Fibroblast of lung (primary cell): ENCODE data around the gene FUT8.

Experiments
- EZH2 ChIP-seq: IDR thresholded peaks from 2 replicates; pipeline ENCODE4 v1.5.1; 2012; ENCODE audit warnings: low read length, control low read depth, mild to moderate bottlenecking; ENCODE audit errors: missing control alignments
- TF ChIP-seq, protein P1 (sequence below), 2 donors: IDR thresholded peaks in 1 of 2; conservative IDR thresholded peaks in 1 of 2; 1 replicate in 1 of 2; 2 replicates in 1 of 2; pipeline ENCODE4 v1.5.1; 2011 to 2012; ENCODE audit warnings: low read length in 2 of 2, control low read depth in 1 of 2, inconsistent platforms in 1 of 2, low read depth in 1 of 2, mild to moderate bottlenecking in 1 of 2

DNA sequence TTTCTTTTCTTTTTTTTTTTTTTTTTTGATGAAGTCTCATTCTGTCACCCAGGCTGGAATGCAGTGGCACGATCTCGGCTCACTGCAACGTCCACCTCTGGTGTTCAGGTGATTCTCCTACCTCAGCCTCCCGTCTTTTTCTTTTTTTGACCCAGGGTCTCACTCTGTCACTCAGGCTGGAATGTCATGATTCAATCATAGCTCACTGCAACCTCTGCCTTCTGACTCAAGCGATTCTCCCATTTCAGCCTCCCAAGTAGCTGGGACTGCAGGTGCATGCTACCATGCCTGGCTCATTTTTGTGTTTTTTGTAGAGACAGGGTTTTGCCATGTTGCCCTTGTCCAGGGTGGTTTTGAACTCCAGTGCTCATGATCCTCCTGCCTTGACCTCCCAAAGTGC lies 12.0 kb downstream of the FUT8 start:
- TF ChIP-seq, protein P1, sequence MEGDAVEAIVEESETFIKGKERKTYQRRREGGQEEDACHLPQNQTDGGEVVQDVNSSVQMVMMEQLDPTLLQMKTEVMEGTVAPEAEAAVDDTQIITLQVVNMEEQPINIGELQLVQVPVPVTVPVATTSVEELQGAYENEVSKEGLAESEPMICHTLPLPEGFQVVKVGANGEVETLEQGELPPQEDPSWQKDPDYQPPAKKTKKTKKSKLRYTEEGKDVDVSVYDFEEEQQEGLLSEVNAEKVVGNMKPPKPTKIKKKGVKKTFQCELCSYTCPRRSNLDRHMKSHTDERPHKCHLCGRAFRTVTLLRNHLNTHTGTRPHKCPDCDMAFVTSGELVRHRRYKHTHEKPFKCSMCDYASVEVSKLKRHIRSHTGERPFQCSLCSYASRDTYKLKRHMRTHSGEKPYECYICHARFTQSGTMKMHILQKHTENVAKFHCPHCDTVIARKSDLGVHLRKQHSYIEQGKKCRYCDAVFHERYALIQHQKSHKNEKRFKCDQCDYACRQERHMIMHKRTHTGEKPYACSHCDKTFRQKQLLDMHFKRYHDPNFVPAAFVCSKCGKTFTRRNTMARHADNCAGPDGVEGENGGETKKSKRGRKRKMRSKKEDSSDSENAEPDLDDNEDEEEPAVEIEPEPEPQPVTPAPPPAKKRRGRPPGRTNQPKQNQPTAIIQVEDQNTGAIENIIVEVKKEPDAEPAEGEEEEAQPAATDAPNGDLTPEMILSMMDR (conservative IDR thresholded peaks at IDR 0.05 in 1 of 2, IDR thresholded peaks at IDR 0.05 in 1 of 2; ENCODE audit: low read depth in 1 of 2, low read length in 2 of 2) = no peak
- TF ChIP-seq EZH2 = no peak
